CD4-positive, alpha-beta memory T cell (primary cell): ENCODE data around the gene NOP53. TPM values are rescaled to one million over a fixed set of nuclear protein-coding genes. Genes with fewer than 3 reads are reported as not detected.

Source experiments
- CTCF ChIA-PET: fragments of 350-600 bp; sonication (Branson Sonifier 250); formaldehyde crosslinking; loops from one replicate; lab custom pipeline; 2021; ENCODE audit warnings: inconsistent platforms; ENCODE audit not compliant: partially characterized antibody; lab: Charles Lee
- POLR2A ChIA-PET: fragments of 350-600 bp; sonication (Branson Sonifier 250); formaldehyde crosslinking; loops from one replicate; lab custom pipeline; 2021; ENCODE audit not compliant: partially characterized antibody; lab: Charles Lee
- DNase-seq, 5 donors: peaks; one replicate each; pipeline versions ENCODE4 v3.0.0 to v3.0.0-alpha.2; 2020 to 2022; ENCODE audit warnings: mixed read lengths in 1 of 5
- H3K27ac ChIP-seq: one replicate; pipeline ENCODE4 v1.7.0; 2013; ENCODE audit warnings: low read depth, low read length
- H3K27me3 ChIP-seq: 2 replicates; pipeline ENCODE4 v1.7.0; 2013; ENCODE audit warnings: mild to moderate bottlenecking, low read length, moderate library complexity; ENCODE audit not compliant: insufficient read depth
- H3K36me3 ChIP-seq: 2 replicates; pipeline ENCODE4 v1.7.0; 2013; ENCODE audit warnings: mild to moderate bottlenecking, low read length, moderate library complexity; ENCODE audit not compliant: insufficient read depth
- H3K4me1 ChIP-seq: 2 replicates; pipeline ENCODE4 v1.7.0; 2013; ENCODE audit warnings: mild to moderate bottlenecking, low read length, moderate library complexity; ENCODE audit not compliant: insufficient read depth
- H3K4me3 ChIP-seq, 2 donors: one replicate each; pipeline ENCODE4 v1.7.0; 2013; ENCODE audit warnings: low read length in 2 of 2, mild to moderate bottlenecking in 1 of 2
- H3K9me3 ChIP-seq, 2 donors: one replicate each; pipeline ENCODE4 v1.7.0; 2013; ENCODE audit warnings: low read length in 2 of 2, control low read depth in 1 of 2; ENCODE audit not compliant: control insufficient read depth in 1 of 2
- H3K27ac Mint-ChIP-seq, 7 donors: one replicate each; pipeline ENCODE4 v1.8.0; 2020 to 2021; ENCODE audit warnings: mixed read lengths in 7 of 7, mild to moderate bottlenecking in 6 of 7, inconsistent platforms in 3 of 7, moderate library complexity in 3 of 7
- H3K27me3 Mint-ChIP-seq, 2 donors: one replicate each; pipeline ENCODE4 v1.8.0; 2020 to 2021; ENCODE audit warnings: mixed read lengths in 2 of 2
- H3K36me3 Mint-ChIP-seq, 2 donors: one replicate each; pipeline ENCODE4 v1.8.0; 2020 to 2021; ENCODE audit warnings: mixed read lengths in 2 of 2, inconsistent platforms in 1 of 2, mild to moderate bottlenecking in 1 of 2
- H3K4me1 Mint-ChIP-seq, 4 donors: one replicate each; pipeline ENCODE4 v1.8.0; 2020 to 2021; ENCODE audit warnings: mixed read lengths in 4 of 4, mild to moderate bottlenecking in 1 of 4
- H3K4me3 Mint-ChIP-seq, 8 donors: one replicate each; pipeline ENCODE4 v1.8.0; 2020 to 2021; ENCODE audit warnings: mixed read lengths in 8 of 8, mild to moderate bottlenecking in 7 of 8, moderate library complexity in 6 of 8, inconsistent platforms in 3 of 8
- H3K9me3 Mint-ChIP-seq, 8 donors: one replicate each; pipeline ENCODE4 v1.8.0; 2020 to 2021; ENCODE audit warnings: mixed read lengths in 8 of 8, mild to moderate bottlenecking in 5 of 8, inconsistent platforms in 3 of 8, moderate library complexity in 1 of 8
- intact Hi-C: fragments of 100-400 bp; cut with micrococcal nuclease; formaldehyde crosslinking; loops from one replicate; pipeline ENCODE4 v1.15.1; 2023
- polyA plus RNA-seq, 2 donors: library from polyadenylated mRNA; unstranded; fragments of 300-500 nt; fragmentation: Illumina TruSeq; gene quantifications; one replicate each; pipeline ENCODE4 v1.2.3, GENCODE V29; 2021
- total RNA-seq, 2 experiments: library from RNA; stranded (reverse); gene quantifications; one replicate each; pipeline ENCODE4 v1.2.3, GENCODE V29; 2021

NOP53 gene
- total and polyA plus RNA-seq, 4 experiments from 2014 or later = 156 to 875 (median 544) TPM

DNA sequence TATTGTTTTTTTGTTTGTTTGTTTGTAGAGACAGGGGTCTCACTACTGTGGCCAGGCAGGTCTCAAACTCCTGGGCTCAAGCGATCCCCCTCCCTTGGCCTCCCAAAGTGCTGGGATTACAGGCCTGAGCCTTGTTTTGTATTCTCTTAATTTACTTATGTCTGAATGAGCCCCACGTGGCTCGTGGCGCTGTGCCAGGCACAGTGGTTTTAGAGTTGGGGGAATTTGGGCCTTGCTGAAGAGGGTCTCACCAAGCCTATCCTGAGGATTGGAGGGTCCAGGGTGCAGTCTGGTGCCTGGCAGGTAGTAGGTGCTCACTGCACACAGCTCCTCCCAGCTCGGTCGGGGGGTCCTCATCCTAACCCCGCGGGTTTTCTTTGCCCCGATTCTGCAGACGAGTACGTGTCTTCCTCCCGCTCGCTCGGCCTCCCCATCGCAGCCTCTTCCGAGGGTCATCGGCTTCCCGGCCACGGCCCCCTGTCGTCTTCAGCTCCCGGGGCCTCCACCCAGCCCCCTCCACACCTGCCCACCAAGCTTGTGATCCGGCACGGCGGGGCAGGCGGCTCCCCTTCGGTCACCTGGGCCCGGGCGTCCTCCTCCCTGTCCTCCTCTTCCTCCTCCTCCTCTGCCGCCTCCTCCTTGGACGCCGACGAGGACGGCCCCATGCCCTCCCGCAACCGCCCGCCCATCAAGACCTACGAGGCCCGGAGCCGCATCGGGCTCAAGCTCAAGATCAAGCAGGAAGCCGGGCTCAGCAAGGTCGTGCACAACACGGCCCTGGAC, 44.2 kb upstream of the NOP53 start:
- no peak for DNase-seq

DNA sequence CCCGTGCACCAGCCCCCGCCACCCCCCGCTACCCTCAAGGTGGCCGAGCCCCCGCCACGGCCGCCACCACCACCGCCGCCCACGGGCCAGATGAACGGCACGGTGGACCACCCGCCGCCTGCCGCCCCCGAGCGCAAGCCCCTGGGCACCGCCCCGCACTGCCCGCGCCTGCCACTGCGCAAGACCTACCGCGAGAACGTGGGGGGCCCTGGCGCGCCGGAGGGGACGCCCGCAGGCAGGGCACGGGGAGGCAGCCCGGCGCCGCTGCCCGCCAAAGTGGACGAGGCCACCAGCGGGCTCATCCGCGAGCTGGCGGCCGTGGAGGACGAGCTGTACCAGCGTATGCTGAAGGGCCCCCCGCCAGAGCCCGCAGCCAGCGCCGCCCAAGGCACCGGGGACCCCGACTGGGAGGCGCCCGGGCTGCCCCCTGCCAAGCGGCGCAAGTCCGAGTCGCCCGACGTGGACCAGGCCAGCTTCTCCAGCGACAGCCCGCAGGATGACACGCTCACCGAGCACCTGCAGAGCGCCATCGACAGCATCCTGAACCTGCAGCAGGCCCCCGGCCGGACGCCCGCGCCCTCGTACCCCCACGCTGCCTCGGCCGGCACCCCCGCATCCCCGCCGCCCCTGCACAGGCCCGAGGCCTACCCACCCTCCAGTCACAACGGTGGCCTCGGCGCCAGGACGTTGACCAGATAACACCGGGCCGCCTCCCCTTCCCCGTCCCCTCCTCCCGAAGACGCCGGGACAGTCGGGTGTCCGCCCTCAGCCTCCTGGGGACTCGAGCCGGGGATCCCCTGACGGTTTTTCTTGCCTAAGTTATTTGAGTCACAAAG, 43.4 kb upstream of the NOP53 start:
- Histone ChIP-seq H3K4me1 (no peaks in the 10 kb centered on the region), H3K27me3 (no peaks in the 10 kb centered on the region), H3K36me3 (peaks cover 17% of the 10 kb centered on the region), H3K4me3 (no peak overlapping the region), H3K27ac (no peak overlapping the region), H3K9me3 (no peaks in the 10 kb centered on the region)
- CTCF ChIA-PET = interaction anchor here (15.5 kb wide), 1 partner anchor 265 kb away, joined by 293 read pairs; no protein-coding TSS in a partner anchor
- POLR2A ChIA-PET = no interaction called here
- peaks cover 0 to 2% of the 10 kb centered on the region in 2 donors for H3K27me3 Mint-ChIP-seq
- H3K27ac Mint-ChIP-seq = no peak overlapping the region
- peaks cover 0 to 3% (median 1%) of the 10 kb centered on the region in 4 donors for H3K4me1 Mint-ChIP-seq
- H3K36me3 Mint-ChIP-seq = peaks cover 23% of the 10 kb centered on the region in 2 donors
- H3K4me3 Mint-ChIP-seq = no peak overlapping the region
- intact Hi-C loops = no loop called here
- no peaks in the 10 kb centered on the region for H3K9me3 Mint-ChIP-seq
- DNase-seq = no peak

More for the DNA sequence above, 44.2 kb upstream of the NOP53 start:
- Mint-ChIP-seq H3K36me3 (peaks cover 23% of the 10 kb centered on the region in 2 donors), H3K4me1 (peaks cover 0 to 3% (median 0%) of the 10 kb centered on the region in 4 donors), H3K27ac (no peak overlapping the region), H3K4me3 (no peak overlapping the region), H3K9me3 (no peaks in the 10 kb centered on the region), H3K27me3 (no peaks in the 10 kb centered on the region)
- Histone ChIP-seq H3K4me1 (no peaks in the 10 kb centered on the region), H3K36me3 (peaks cover 17% of the 10 kb centered on the region), H3K27ac (no peak overlapping the region), H3K4me3 (no peak overlapping the region), H3K9me3 (no peaks in the 10 kb centered on the region), H3K27me3 (no peaks in the 10 kb centered on the region)
- intact Hi-C loops = no loop called here
- CTCF ChIA-PET = interaction anchor here (1.9 to 15.5 kb wide), 3 partner anchors 10 to 264 kb away, joined by 11 to 293 read pairs (median 14); partner anchors contain the start of gene NAPA
- POLR2A ChIA-PET = no interaction called here

DNA sequence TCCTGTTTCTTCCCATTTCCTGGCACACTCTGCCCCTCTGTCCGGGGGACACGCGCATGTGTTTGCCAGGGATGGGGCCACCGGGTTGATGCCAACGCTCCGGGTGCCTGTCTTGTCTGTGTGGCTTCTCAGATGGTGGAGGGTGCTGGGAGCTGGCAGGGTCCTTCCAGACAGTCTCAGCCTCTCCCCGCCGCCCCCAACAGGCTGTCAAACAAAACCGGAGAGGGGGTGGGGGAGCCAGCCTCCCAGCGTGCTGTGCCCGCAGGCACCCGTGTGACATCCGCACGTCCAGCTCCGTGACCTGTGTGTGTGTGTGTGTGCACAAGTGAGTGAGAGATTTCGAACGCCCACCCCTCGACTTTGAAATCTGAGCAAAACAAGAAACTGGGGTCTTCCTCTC, 42.7 kb upstream of the NOP53 start:
- H3K9me3 Mint-ChIP-seq = no peaks in the 10 kb centered on the region
- no peak overlapping the region for H3K4me3 Mint-ChIP-seq
- no peaks in the 10 kb centered on the region for H3K27me3 ChIP-seq
- CTCF ChIA-PET = interaction anchor here (15.5 kb wide), 1 partner anchor 266 kb away, joined by 293 read pairs; no protein-coding TSS in a partner anchor
- H3K4me3 ChIP-seq = no peak overlapping the region
- intact Hi-C loops = no loop called here
- peaks cover 0 to 7% (median 3%) of the 10 kb centered on the region in 4 donors for H3K4me1 Mint-ChIP-seq
- H3K36me3 ChIP-seq = peaks cover 17% of the 10 kb centered on the region
- H3K9me3 ChIP-seq = no peaks in the 10 kb centered on the region
- no peak for DNase-seq
- POLR2A ChIA-PET = no interaction called here
- H3K27ac Mint-ChIP-seq = no peak overlapping the region
- no peak overlapping the region for H3K27ac ChIP-seq
- H3K36me3 Mint-ChIP-seq = peaks cover 23% of the 10 kb centered on the region in 2 donors
- no peaks in the 10 kb centered on the region for H3K4me1 ChIP-seq
- H3K27me3 Mint-ChIP-seq = peaks cover 0 to 7% of the 10 kb centered on the region in 2 donors

DNA sequence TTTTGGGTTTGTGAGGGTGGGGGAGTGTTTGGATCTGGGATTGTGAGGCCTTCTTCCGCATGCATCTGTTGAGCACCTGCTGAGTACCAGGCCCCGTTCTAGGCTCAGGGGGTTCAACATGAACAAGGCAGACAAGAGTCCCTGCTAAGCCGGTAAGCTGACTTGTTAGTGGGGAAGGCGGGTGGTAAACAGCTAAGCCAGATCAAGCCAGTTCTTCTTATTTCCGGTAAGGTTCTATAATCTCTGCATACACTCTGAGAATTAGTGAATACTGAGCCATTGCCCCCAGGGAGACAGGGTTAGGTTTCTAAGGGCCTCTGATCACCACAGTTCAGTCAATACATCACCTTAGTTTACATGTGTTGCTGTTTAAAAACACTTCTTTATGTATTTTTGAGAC, 42.0 kb upstream of the NOP53 start:
- Mint-ChIP-seq H3K4me3 (no peak overlapping the region), H3K27me3 (peaks cover 0 to 7% of the 10 kb centered on the region in 2 donors), H3K4me1 (peaks cover 0 to 7% (median 3%) of the 10 kb centered on the region in 4 donors), H3K27ac (no peak overlapping the region), H3K9me3 (no peaks in the 10 kb centered on the region), H3K36me3 (peaks cover 20 to 23% of the 10 kb centered on the region in 2 donors)
- no peak overlapping the region for H3K27ac ChIP-seq
- ChIA-PET POLR2A (no interaction called here), CTCF (interaction anchor here (1.3 to 15.5 kb wide), 2 partner anchors 34 to 266 kb away, joined by 3 to 293 read pairs; no protein-coding TSS in a partner anchor)
- peaks cover 17% of the 10 kb centered on the region for H3K36me3 ChIP-seq
- H3K27me3 ChIP-seq = no peaks in the 10 kb centered on the region
- H3K4me3 ChIP-seq = no peak overlapping the region
- H3K9me3 ChIP-seq = no peaks in the 10 kb centered on the region
- no peaks in the 10 kb centered on the region for H3K4me1 ChIP-seq
- intact Hi-C loops = no loop called here
- no peak for DNase-seq

DNA sequence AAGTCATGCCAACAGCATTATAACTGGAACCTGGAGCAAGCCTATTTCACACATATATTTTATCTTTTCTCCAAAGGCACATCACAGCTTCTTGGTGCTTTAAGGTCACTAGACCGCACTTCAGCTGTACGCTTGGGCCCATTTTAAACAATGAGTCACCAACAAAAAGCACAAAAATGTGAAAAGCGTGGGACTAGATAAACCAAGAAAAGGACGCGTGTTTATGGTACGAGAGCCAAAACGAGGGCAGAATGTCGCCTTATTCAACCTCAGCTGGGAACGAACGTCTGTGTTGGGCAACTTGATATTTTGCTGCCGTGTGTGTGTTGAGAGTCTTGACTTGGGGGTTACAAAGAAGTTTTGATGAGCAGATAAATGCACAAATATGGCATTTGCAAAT, 41.3 kb upstream of the NOP53 start:
- H3K27me3 ChIP-seq = no peaks in the 10 kb centered on the region
- POLR2A ChIA-PET = no interaction called here
- Mint-ChIP-seq H3K9me3 (no peaks in the 10 kb centered on the region), H3K4me1 (peaks cover 0 to 7% (median 3%) of the 10 kb centered on the region in 4 donors), H3K27me3 (peaks cover 0 to 7% of the 10 kb centered on the region in 2 donors), H3K27ac (no peak overlapping the region), H3K36me3 (peaks cover 20 to 23% of the 10 kb centered on the region in 2 donors), H3K4me3 (no peak overlapping the region)
- intact Hi-C loops = no loop called here
- CTCF ChIA-PET = interaction anchor here (1.3 to 15.5 kb wide), 2 partner anchors 33 to 267 kb away, joined by 3 to 293 read pairs; no protein-coding TSS in a partner anchor
- DNase-seq = no peak
- H3K36me3 ChIP-seq = peaks cover 11% of the 10 kb centered on the region
- H3K4me3 ChIP-seq = no peak overlapping the region
- no peaks in the 10 kb centered on the region for H3K4me1 ChIP-seq
- no peaks in the 10 kb centered on the region for H3K9me3 ChIP-seq
- no peak overlapping the region for H3K27ac ChIP-seq

DNA sequence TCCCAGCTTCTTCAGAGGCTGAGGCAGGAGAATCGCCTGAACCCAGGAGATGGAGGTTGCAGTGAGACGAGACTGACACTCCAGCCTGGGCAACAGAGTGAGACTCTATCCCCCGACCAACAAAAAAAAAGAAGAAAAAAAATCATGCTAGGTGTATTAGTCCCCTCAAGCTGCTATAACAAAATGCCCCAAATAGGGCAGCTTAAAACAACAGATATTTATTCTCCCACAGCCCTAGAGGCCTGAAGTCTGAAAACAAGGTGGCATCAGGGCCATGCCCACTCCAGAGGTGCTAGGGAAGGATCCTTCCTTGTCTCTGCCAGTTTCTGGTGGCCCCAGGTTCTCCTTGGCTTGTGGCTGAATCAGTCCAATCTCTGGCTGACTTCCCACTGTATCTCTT, 40.7 kb upstream of the NOP53 start:
- peaks cover 0 to 7% (median 3%) of the 10 kb centered on the region in 4 donors for H3K4me1 Mint-ChIP-seq
- no peak overlapping the region for H3K4me3 Mint-ChIP-seq
- no peaks in the 10 kb centered on the region for H3K27me3 ChIP-seq
- peaks cover 6% of the 10 kb centered on the region for H3K36me3 ChIP-seq
- no peak overlapping the region for H3K4me3 ChIP-seq
- no peaks in the 10 kb centered on the region for H3K9me3 Mint-ChIP-seq
- no peaks in the 10 kb centered on the region for H3K9me3 ChIP-seq
- no peaks in the 10 kb centered on the region for H3K4me1 ChIP-seq
- ChIA-PET CTCF (interaction anchor here (0.8 to 15.5 kb wide), 3 partner anchors 33 to 268 kb away, joined by 3 to 293 read pairs (median 3); no protein-coding TSS in a partner anchor), POLR2A (no interaction called here)
- H3K27ac ChIP-seq = no peak overlapping the region
- intact Hi-C loops = no loop called here
- DNase-seq = no peak
- H3K36me3 Mint-ChIP-seq = peaks cover 19 to 23% of the 10 kb centered on the region in 2 donors
- H3K27me3 Mint-ChIP-seq = peaks cover 0 to 7% of the 10 kb centered on the region in 2 donors
- no peak overlapping the region for H3K27ac Mint-ChIP-seq
